NCI-H2171 (cell line): ENCODE measurements around the gene SELENOH.

Source experiments
- DNase-seq: peaks from one replicate; lab custom pipeline; 2025; lab: John Stamatoyannopoulos, UW

SELENOH gene

DNA sequence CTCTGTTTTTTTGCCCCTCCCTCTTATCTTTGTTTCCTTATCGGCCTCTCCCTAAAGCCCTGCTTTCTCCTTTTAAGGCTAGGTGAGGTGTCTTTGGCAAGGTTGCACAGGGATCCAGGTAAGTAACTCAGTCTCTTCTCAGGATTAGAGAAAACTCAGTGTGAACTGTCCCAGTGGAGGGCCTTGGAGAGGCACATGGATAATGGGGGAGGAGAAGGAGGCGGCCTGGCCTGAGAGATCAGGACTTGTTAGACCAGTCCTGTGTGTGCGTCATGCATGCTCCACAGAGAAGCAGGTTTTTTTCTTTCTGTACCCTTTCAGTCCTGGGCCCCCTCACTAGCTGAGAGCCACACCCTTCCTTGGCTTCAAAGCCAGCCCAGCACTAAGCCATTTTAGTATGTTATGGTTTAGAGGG is 40.2 kb downstream of the SELENOH start:
- DNase-seq: no peak

GRCh38 chr11:57785072-57785471 is 43.8 kb downstream of the SELENOH start:
- no peak for DNase-seq

GRCh38 chr11:57786436-57786835 is 45.1 kb downstream of the SELENOH start:
- DNase-seq: no peak

GRCh38 chr11:57787006-57787604 is 45.8 kb downstream of the SELENOH start:
- no peak for DNase-seq

- DNase-seq: no peak
Observed at GRCh38 chr11:57787920-57788702, 46.8 kb downstream of the SELENOH start.

- DNase-seq: no peak
Observed at GRCh38 chr11:57788703-57789088, 47.4 kb downstream of the SELENOH start.

DNA sequence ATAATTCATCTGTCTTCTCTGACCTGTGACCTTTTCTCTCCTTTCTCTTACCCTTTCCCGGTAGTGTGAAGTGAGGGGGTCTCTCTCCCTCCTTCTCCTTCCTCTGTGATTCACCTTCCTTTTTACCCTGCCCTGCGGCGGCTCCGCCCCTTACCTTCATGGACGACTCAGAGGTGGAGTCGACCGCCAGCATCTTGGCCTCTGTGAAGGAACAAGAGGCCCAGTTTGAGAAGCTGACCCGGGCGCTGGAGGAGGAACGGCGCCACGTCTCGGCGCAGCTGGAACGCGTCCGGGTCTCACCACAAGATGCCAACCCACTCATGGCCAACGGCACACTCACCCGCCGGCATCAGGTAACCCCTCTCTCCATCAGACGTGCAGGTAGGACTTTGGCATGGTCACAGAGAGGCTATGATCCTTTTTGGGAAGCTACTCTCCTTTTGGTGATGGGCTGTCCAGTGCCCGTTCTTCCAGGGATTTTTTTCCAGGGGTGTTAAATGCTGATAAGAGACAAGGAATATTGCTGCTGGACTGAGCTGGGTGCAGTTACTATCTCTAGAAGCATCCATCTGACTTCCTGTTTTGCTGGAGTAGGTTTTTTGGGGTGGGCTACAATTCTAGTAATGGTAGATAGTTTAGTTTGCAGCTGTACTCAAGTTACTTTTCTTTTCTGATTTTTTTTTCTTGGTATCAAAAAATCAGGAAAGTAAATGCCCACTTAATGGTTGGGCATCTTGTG is 50.2 kb downstream of the SELENOH start:
- DNase-seq: no peak

GRCh38 chr11:57792060-57792541 is 50.8 kb downstream of the SELENOH start:
- DNase-seq: no peak

DNA sequence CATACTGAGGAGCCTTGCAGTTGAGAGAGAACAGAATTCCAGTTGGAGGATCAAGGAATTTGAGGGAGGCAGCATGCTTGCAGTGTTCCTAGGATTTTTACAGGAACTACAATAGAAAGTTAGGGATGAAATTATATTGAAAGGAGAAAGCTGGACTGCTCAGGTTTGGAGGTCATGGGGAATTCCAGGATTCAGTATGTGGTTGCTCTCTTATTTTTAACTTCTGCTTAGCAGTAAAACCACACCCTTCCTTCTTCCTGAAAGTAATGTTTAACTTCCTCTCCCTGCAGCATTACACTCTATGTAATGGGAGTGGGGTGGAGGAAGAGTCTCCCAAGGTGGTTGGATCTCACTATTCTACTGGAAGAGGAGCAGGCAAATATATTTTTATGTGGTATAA is 51.6 kb downstream of the SELENOH start:
- DNase-seq: no peak
